ENCODE data around the gene CA6.

Gene CA6

GRCh38 chr1:9008236-9008635 lies 62.6 kb downstream of the CA6 start:
- H3K4me3 ChIP-seq (ENCODE audit: low read depth, low read length), result no peak overlapping the region

GRCh38 chr1:9009438-9010370 lies 64.0 kb downstream of the CA6 start:
- TF ChIP-seq CTCF (IDR thresholded peaks at IDR 0.05; ENCODE audit: borderline replicate concordance, insufficient read depth, low read depth, low read length), result peak; percentile 91
- H3K4me3 ChIP-seq (ENCODE audit: low read depth, low read length), result no peak overlapping the region

More at GRCh38 chr1:9008236-9008635, 62.6 kb downstream of the CA6 start:
- TF ChIP-seq CTCF (IDR thresholded peaks at IDR 0.05; ENCODE audit: borderline replicate concordance, insufficient read depth, low read depth, low read length), result no peak

GRCh38 chr1:9010781-9011323 lies 65.2 kb downstream of the CA6 start:
- TF ChIP-seq CTCF (IDR thresholded peaks at IDR 0.05; ENCODE audit: borderline replicate concordance, insufficient read depth, low read depth, low read length), result no peak
- H3K4me3 ChIP-seq (ENCODE audit: low read depth, low read length), result no peak overlapping the region

- H3K4me3 ChIP-seq (ENCODE audit: low read depth, low read length), result no peak overlapping the region
- TF ChIP-seq CTCF (IDR thresholded peaks at IDR 0.05; ENCODE audit: borderline replicate concordance, insufficient read depth, low read depth, low read length), result no peak
These were observed 68.2 kb downstream of the CA6 start for GRCh38 chr1:9013819-9014218.

- TF ChIP-seq CTCF (IDR thresholded peaks at IDR 0.05; ENCODE audit: borderline replicate concordance, insufficient read depth, low read depth, low read length), result no peak
- H3K4me3 ChIP-seq (ENCODE audit: low read depth, low read length), result no peak overlapping the region
These were observed 69.1 kb downstream of the CA6 start for GRCh38 chr1:9014475-9015375.

- no peak for TF ChIP-seq CTCF (IDR thresholded peaks at IDR 0.05; ENCODE audit: borderline replicate concordance, insufficient read depth, low read depth, low read length)
These were observed 70.8 kb downstream of the CA6 start for GRCh38 chr1:9016455-9016854.

More at GRCh38 chr1:9016455-9016854, 70.8 kb downstream of the CA6 start:
- no peak overlapping the region for H3K4me3 ChIP-seq (ENCODE audit: low read depth, low read length)

All from GM12875 (cell line).